GM13976 (cell line): ENCODE results near the gene ARAP1.

ENCODE experiments used
- DNase-seq: peaks from one replicate; pipeline ENCODE4 v3.0.0; 2012; ENCODE audit warnings: low spot score
- CTCF ChIP-seq: IDR thresholded peaks from 2 replicates; pipeline ENCODE4 v1.5.1; 2012; ENCODE audit warnings: borderline replicate concordance, mild to moderate bottlenecking; ENCODE audit not compliant: insufficient read depth; ENCODE audit errors: extremely low read depth, missing control alignments, control extremely low read depth
- in situ Hi-C: fragments of 300-500 bp; cut with MboI; formaldehyde crosslinking; loops from one replicate; pipeline ENCODE4 v1.12.0; 2022; ENCODE audit warnings: low sequenced_read_pairs, mixed read lengths, inconsistent platforms; ENCODE audit not compliant: unreplicated experiment

Gene ARAP1

GRCh38 chr11:72725724-72726028 lies 26.5 kb downstream of the ARAP1 start:
- in situ Hi-C loops = loop anchor here (10.0 kb wide), 1 partner anchor 69 kb away; the partner anchor contains the start of gene STARD10
- no peak for TF ChIP-seq CTCF
- no peak for DNase-seq

- in situ Hi-C loops = loop anchor here (10.0 kb wide), 1 partner anchor 70 kb away; the partner anchor contains the start of gene STARD10
- peak; percentile 83 for DNase-seq
- peak; percentile 81 for TF ChIP-seq CTCF
These were observed 27.1 kb downstream of the ARAP1 start for GRCh38 chr11:72724851-72725723.

GRCh38 chr11:72724021-72724551 lies 28.1 kb downstream of the ARAP1 start:
- TF ChIP-seq CTCF = no peak
- in situ Hi-C loops = loop anchor here (10.0 kb wide), 1 partner anchor 71 kb away; the partner anchor contains the start of gene STARD10
- no peak for DNase-seq

- DNase-seq = no peak
- in situ Hi-C loops = loop anchor here (10.0 kb wide), 1 partner anchor 71 kb away; the partner anchor contains the start of gene STARD10
These were observed 28.7 kb downstream of the ARAP1 start for GRCh38 chr11:72723508-72723907.

GRCh38 chr11:72722050-72722748 lies 30.0 kb downstream of the ARAP1 start:
- in situ Hi-C loops = loop anchor here (10.0 kb wide), 1 partner anchor 73 kb away; the partner anchor contains the start of gene STARD10
- no peak for TF ChIP-seq CTCF
- DNase-seq = peak; percentile 94

More at GRCh38 chr11:72723508-72723907, 28.7 kb downstream of the ARAP1 start:
- no peak for TF ChIP-seq CTCF

GRCh38 chr11:72721689-72722049 lies 30.5 kb downstream of the ARAP1 start:
- in situ Hi-C loops = loop anchor here (10.0 kb wide), 1 partner anchor 73 kb away; the partner anchor contains the start of gene STARD10
- no peak for TF ChIP-seq CTCF
- DNase-seq = peak; percentile 64
